HG02981 (cell line): ENCODE measurements around the gene SELENOM.
"Not testable (repeated sequence)": the region's sequence is repeated elsewhere in the genome, so short reads cannot be mapped to it uniquely, and the experiment has no call there.

Experiments
- ATAC-seq: cut with Tn5 transposase; IDR thresholded peaks from one replicate; pipeline ENCODE4 v1.9.1; 2021; ENCODE audit warnings: mild to moderate bottlenecking, moderate library complexity; ENCODE audit not compliant: unreplicated experiment

Gene SELENOM

DNA sequence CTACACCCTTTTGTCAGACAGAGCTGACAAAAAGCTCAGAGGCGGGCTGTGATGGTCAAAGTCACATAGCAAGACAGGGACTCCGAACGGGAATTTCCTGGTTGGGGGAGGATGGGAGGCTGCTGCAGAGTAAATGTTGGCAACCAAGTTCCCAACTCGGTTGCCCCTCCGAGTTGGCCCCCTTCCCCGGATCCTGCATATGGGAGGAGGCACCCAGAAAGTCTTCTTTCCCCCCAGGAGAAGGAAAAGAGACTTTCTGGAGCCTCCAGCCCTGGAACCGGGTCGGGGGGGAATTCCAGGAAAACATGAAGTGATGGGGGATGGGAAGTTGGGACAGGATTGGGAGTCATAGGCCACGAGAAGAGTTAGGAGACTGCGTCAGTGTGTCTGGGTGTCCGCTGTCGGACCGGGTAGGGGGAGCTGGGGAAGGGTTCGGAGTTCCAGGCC is 614 bp downstream of the SELENOM start:
- ATAC-seq: no peak

DNA sequence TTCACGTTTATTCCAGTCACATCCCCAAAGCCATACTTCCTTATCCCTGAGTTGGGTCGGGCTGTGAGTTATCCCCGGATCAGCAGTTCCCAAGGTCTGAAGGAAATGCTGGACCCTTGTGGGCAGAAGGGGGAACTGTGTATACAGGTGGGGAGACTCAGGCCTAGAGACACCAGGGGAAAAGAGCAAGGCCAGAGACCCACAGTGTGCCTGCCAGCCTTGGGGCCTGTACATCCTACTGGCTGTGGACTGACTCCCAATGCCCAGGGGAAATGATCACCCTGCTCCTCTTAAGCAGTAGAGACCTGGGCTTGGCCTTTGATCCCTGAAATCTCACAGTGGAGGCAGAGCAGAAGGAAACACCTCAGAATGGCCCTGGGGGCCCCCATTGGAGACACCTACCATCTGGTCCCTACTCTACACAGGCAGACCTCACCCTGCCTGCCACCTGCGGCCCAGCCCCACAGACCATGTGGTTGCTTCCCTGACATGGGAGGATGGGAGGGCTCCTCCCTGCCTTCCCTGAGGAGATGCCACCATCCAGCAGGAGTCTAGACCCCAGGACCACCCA is 1.3 kb downstream of the SELENOM start:
- ATAC-seq: no peak

DNA sequence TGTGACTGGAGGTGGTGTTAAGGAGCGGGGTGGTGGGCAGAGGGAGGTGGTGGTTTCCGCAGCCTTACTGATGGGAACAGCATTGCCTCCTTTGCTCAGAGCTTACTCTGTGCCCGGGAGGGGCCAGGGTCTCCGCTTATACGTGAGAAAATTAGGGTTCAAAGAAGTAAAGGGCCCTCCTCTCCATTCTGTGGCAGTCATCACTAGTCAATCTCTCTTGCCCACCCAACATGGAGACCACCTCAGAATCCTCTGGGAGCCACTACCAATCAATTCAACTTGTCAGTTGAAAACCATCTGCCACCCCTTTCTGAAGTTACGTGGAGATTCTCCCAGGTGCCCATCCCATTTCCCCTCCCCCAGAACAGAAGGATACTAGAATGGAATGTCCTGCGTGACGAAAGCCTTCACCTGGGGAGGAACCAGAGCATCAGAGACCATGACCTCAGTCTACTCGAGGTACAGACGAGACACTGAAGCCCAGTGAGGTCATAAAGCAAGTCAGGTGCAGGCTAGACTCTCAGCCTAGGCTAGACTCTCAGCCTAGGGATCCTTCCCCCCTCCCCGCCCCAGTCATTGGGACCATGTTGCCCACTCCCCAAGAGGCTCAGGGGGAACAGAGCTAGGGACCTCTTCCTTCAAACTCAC is 2.0 kb downstream of the SELENOM start:
- no peak for ATAC-seq

DNA sequence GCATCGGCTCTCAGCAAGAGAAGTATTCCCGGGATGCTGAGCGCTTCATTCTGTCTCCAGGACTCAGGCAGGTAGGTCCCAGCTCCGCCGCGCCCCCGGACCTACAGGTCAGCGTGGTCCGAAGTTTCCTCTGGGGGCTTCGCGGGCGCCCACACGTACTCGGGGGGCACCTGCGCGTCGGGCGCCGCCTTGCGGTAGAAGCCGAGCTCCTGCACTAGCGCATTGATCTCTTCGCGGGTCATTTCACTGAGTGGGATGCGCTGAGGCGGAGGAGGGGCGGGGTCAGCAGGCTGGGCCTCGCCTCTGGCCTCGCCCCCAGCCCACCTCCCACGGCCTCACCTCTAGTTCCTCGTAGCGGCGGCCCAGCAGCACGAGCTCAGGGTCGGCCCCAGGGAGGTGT is 2.5 kb downstream of the SELENOM start:
- ATAC-seq: no peak

DNA sequence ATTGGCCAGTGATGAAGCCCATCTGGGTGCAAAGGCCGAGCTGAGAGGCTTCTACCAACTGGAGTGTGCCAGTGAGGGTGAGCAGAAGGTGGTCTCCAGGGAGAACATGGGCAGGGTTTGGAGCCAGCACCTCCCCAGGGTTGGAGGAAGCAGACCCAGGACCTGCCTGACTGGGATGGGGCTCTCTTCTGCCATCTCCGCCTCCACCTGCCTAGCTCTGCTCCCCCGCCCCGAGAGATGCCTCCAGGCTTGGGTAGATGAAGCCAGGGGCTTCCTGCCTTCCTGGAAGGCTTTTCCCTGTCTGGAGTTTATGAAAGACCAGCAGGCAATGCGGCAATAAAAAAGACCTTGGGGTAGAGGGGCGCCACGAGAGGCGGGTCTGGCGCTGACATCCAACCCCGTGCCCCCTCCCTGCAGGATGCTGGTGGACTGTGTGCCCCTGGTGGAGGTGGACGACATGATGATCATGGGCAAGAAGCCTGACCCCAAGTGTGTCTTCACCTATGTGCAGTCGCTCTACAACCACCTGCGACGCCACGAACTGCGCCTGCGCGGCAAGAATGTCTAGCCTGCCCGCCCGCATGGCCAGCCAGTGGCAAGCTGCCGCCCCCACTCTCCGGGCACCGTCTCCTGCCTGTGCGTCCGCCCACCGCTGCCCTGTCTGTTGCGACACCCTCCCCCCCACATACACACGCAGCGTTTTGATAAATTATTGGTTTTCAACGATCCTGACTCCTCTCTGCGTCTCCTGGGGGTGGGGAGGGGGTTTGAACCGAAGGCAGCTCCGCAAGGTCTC is 3.3 kb downstream of the SELENOM start:
- ATAC-seq: no peak

DNA sequence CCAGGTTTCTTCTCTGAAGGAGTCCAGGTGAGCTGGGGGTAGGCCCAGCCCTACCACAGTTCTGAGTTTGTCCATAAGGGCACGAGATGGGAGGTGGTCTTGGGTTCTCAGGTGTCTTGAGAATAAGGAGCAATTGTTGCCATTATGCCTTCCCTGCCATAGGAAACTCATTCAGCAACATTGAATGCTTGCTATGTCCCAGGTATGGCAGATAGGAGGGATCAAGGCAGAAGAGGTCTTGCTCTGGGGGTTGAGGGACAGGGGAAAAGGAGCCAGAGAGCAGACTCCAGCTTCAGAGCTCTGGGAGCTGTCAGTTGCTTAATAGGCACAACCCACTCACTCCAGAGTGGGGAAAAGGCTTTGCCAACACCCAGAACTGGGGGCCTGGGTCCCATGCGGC is 4.3 kb downstream of the SELENOM start:
- no peak for ATAC-seq

DNA sequence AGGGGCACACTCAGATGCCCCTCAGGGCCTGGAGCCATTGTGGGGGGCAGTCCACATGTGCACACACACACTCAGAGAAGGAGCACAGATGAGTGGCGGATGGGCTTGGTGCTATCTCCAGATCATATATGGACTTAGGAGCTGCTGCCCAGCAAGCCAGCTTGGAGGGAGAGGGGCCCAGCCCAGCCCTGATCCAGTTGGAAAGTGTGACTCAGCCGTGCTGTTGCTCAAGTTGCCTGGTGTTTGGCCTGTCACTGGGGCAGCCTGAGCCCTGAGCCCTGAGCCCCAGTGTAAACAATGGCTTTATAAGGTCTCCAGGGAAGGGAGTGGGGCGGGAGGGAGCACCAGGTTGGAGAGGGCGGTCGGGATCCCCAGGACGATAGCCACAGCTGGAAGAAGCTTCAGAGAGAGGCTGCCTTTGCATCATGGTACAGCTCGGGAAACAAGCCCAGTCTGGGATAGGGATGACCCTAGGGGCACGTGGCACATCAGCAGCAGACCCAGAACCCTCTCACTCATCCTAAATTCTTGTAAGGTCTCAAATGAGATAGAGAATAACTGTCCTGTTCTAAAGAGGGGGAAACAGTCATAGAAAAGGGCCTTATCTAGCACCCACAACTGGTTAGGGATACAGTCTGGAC is 4.8 kb downstream of the SELENOM start:
- ATAC-seq: no peak

DNA sequence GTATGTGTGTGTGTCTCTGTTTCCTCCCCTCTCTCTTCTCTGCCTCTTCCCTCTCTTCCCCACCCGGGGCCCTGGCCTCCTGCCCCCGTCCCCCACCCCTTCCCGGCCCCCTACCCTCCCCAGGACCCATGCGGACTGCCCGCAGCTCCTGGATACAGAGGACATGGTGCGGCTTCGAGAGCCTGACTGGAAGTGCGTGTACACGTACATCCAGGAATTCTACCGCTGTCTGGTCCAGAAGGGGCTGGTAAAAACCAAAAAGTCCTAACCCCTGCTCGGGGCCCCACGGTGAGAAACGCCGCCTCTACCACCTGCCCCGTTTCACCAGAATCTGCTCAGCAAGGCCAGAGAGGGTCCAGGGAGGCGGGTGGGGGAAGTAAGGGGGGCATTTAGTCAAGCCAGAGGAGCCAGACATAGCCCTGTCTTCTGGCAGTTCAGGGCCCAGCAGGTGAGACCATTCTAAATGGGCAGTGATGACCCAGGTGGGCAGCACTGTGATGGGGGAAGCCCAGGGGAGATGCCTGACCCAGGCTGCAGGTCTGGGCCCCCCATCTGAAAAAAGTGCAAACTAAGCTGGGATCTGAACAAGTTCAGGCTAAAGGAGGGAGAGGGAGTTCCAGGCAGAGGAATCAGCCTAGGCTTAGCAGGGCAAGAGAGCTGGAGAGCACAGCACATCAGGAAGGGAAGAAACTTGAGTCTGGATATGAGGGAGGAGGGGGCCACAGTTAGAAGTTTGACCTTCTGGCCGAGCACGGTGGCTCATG is 6.4 kb downstream of the SELENOM start:
- ATAC-seq: no peak

DNA sequence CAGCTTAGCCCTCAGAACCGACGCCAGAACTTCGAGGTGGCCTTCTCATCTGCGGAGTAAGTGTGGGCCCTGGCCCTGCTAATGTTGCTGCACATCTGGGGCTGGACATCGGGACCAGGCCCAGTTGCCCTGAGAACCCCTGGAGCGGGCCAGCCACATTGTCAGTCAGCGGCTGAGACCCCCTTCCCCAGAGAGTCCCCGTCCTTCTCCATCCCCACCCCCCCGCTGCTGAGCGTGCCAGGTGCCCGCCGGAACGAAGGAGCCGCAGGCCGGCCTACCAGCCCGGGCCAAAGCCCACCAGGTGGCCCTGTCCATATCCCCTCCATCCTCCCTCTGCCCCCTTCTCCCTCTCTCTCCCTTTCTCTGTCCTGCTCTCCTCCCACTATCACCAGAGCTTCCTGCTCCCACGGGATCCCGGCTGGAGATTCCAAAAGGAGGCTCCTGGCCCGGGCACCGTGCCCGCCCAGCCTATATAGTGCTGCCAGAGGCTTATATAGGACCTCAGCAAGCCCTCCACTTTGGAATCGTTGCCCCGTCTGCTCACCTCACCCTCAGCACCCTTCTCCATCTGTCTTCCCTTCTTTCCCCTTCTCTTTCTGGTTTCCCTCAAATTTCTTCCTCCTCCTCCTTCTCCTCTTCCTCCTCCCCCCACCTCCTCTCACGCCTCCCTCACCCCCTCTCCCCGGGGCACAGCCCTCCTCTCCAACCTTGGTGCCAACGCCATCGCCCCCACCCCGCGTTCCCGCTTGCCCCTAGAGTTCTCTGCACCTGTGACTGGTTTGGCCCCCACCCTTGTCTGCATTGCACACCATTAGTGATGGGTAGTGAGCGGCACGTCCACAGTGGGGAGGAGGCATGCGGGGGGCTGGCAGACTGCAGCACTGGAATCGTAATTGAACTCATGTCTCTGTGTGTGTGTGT is 7.3 kb downstream of the SELENOM start:
- ATAC-seq: no peak

DNA sequence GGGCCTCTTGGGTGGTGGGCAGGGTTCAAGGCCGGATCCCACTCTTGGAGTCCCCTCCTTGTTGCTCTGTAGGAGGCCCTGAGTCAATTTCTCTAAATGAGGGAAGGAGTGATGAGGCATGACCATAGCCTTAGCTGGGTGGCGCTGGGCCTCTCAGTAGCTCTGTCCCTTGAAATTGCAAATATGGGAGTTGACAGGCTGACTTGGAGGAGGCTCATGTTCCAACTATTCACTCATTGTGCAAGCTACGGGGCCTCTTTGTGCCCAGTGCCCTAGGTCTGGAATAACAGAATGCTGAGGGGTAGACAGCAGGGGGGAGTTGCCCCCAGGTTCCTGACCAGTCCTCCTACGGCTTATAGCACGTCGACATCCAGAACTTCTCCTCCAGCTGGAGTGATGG is 8.0 kb downstream of the SELENOM start:
- ATAC-seq: no peak

DNA sequence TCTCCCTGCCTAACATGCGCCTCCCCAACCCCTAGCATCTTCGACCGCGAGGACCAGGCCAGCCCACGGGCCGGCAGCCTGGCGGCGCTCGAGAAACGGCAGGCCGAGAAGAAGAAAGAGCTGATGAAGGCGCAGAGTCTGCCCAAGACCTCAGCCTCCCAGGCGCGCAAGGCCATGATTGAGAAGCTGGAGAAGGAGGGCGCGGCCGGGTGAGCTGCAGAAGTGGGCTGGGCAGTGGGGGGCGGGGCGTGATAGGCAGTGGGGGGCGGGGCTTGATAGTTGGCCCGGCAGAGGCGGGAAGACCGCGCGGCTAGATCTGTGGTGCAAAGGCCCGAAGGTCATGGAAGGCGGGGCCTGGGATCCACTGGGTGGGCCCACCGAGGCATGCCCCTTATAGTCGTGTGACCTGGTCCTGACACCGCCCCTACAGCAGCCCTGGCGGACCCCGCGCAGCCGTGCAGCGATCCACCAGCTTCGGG is 8.7 kb downstream of the SELENOM start:
- ATAC-seq: no peak

DNA sequence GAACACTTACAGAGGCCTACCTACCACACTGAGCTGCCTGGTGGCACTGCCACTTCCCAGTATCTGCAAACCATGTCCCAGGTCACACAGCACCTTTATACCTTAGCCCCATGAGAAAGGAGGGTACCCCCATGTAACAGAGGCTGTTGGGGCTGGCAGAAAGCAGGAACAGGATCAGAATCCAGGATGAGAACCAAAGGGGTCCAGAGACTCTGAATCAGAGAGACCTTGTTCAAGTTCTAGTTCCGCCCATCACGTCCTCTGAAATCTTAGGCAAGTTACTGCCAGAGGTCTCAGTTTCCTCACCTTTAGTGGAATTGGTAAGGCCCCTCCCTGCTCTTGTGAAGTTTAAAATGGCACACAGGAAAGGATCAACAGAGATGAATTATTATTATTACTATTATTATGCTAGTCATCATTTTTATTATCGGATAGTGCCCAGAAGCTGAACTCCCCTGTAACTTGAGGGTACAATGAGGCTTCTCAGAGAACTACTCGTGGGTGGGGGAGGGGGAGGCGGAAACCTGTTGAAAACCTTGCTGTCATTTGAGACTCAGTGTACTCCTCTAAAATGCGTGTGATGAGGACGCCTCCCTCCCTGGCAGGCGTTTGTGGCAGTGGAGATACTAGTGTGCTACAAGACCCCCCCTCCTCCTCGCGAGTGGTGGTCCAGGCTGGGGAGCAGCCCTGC is 9.3 kb downstream of the SELENOM start:
- ATAC-seq: no peak

DNA sequence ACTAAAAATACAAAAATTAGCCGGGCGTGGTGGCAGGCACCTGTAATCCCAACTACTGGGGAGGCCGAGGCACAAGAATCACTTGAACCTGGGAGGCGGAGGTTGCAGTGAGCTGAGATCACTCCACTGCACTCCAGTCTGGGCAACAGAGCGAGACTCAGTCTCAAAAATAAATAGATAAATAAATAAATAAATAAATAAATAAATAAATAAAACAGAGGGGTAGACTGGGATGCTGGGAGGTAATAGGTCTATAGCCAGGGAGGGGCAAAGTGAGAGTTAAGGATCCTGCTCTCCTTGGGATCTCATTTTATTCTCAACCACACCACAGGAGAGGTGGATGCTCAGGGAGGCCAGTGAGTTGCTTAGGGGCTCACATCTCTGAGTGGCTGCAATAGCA is 9.8 kb downstream of the SELENOM start:
- not testable (repeated sequence) for ATAC-seq

DNA sequence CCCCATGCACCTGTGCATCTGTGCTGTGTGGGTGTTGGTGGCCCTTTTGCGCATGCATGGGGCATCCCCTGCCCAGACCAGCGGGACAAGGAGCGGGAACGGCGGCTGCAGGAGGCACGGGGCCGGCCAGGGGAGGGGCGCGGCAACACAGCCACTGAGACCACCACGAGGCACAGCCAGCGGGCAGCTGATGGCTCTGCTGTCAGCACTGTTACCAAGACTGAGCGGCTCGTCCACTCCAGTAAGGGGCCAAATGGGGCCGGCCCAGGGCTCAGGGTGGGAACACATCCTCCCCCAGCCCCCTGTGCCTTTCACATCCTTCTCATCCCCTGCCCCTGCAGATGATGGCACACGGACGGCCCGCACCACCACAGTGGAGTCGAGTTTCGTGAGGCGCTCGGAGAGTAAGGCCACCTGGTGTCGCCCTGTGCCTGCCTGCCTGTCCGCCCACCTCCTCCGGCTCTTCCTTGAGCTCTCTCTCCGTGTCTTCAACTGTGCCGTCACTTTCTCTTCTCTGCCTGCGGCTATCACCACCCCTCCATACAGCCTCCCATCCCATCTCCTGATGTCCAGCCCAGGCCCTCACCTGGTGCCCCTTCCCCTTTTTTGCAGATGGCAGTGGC is 10.6 kb downstream of the SELENOM start:
- no peak for ATAC-seq

DNA sequence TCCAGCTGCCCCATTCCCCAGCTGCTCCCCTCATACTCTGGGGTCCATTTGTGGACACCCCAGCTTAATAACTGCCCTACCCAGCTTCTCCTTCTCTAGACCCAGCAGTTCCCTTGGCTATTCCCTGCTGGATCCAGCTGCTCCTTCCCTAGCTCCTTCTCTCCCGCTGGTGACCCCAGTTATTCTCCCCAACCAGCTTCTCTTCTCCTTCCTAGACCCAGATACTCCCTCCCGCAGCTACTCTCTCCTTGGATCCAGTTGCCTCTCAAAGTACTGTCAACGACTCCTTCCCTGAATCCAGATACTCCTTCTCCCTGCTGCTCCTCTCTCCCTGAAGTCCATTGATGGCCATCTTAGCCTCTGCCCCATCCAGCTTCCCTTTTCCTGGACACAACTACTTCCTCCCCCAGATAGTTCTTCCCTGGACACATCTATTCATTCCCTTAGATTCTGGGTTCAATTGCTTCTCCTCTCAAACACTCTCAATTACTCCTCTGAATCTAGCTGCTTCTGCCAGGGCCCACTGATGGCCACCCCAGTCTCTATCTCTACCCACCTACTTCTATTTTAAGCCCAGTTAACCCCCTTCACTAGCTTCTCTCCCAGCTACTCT is 11.6 kb downstream of the SELENOM start:
- ATAC-seq: no peak

DNA sequence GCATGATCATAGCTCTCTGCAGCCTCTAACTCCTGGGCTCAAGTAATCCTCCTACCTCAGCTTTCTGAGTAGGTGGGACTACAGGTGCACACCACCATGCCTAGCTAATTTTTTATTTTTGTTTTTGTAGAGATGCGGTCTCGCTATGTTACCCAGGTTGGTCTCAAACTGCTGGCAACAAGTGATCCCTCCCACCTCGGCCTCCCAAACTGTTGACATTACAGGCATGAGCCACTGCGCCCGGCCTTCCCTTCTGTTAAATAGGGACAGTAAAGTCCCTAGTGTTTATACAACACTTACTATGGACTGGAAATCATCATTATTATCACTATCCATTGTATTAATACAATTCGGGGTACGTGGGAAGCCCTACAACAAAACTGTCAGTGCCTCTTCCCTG is 12.6 kb downstream of the SELENOM start:
- no peak for ATAC-seq

DNA sequence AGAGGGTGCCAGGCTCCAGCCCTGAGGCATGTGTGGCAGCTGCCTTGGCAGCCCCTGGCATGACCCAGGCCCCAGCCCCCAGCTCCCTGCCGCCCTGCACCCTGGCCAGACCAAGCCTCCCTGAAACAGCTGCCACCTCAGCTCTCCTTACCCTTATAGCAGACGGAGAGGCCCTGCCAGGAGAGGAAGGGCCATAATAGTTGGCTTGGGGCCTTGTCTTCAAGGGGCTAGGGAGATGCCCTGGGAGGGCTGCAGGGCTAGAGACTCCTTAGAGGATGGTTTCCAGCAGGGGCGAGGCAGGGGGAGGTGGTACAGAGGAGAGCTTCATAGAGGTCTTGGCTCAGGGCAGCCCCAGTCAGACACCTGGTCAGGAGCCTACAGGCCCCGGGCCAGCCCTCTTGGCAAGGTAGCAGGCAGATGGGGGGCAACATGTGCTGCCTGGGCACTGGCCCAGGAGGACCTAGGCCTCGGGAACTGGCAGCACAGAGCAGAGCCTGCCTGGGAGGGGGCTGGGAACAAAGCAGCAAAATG is 13.3 kb downstream of the SELENOM start:
- no peak for ATAC-seq
